Ovary (tissue), 9 donors: ENCODE results near the gene CYP1A1. TPM values are rescaled to one million over a fixed set of nuclear protein-coding genes. Genes with fewer than 3 reads are reported as not detected.

ENCODE experiments used
- DNase-seq, 5 donors: peaks; one replicate each; pipeline ENCODE4 v3.0.0-alpha.2; 2019 to 2020
- H3K27ac ChIP-seq, 2 donors: fragments of 200-600 bp; one replicate each; pipeline versions ENCODE4 v1.5.1 to v1.8.0; 2019 to 2022
- H3K27me3 ChIP-seq: fragments of 200-600 bp; one replicate; pipeline ENCODE4 v1.8.0; 2022
- H3K36me3 ChIP-seq: fragments of 200-600 bp; sonication (generic); one replicate; pipeline ENCODE4 v1.5.1; 2019
- H3K4me1 ChIP-seq: one replicate; pipeline ENCODE4 v1.8.1; 2013; ENCODE audit warnings: mild to moderate bottlenecking, moderate library complexity; ENCODE audit not compliant: insufficient read depth
- H3K4me3 ChIP-seq: fragments of 200-600 bp; sonication (generic); one replicate; pipeline ENCODE4 v1.5.1; 2017
- H3K9me3 ChIP-seq, 2 donors: fragments of 200-600 bp in 1 of 2; sonication (generic) in 1 of 2; one replicate each; pipeline versions ENCODE4 v1.5.1 to v1.8.1; 2013 to 2019; ENCODE audit warnings: mild to moderate bottlenecking in 1 of 2, moderate library complexity in 1 of 2
- CTCF ChIP-seq, 3 donors: fragments of 450-650 bp in 2 of 3; fragments of 200-600 bp in 1 of 3; IDR thresholded peaks; one replicate each; pipeline versions ENCODE4 v1.5.1 to v1.8.0; 2016 to 2022; ENCODE audit warnings: antibody characterized with exemption in 3 of 3, mild to moderate bottlenecking in 1 of 3
- EP300 ChIP-seq: sonication (generic); formaldehyde crosslinking; IDR thresholded peaks from one replicate; pipeline ENCODE4 v1.6.1; 2017; ENCODE audit warnings: antibody characterized with exemption
- POLR2A ChIP-seq: fragments of 450-650 bp; IDR thresholded peaks from one replicate; pipeline ENCODE4 v1.6.1; 2017; ENCODE audit warnings: antibody characterized with exemption, mild to moderate bottlenecking, moderate library complexity
- WGBS, 3 donors: extraction: QIAGEN DNeasy Blood & Tissue Kit in 1 of 3; methylation state at CpG; one replicate each; pipeline versions ENCODE4 v1.1.5 to v1.1.7; 2013 to 2017; 5-methylcytosine and 5-hydroxymethylcytosine counted together
- intact Hi-C, 4 donors: fragments of 100-400 bp; cut with DNase I; formaldehyde crosslinking; loops; one replicate each; pipeline versions ENCODE4 v1.11.0 to v1.15.1; 2022 to 2023
- polyA plus RNA-seq, 2 donors: library from polyadenylated mRNA; stranded (reverse); fragments of 200-250 nt in 1 of 2; fragments of 350-450 nt in 1 of 2; fragmentation: Illumina TruSeq in 1 of 2; extraction: RNeasy Lipid Tissue Mini Kit (QIAGEN cat#74804) in 1 of 2; gene quantifications; one replicate each; pipeline ENCODE4 v1.2.3, GENCODE V29; 2013 to 2014
- total RNA-seq, 7 donors: library from RNA; depleted of rRNA in 2 of 7; stranded (reverse); fragments of >200 nt in 2 of 7; fragmentation: NEBNext Ultra II Directional in 3 of 7; extraction: Animal tissue kit (Norgen Biotek cat#: 25700) in 3 of 7; gene quantifications; one replicate each; pipeline versions ENCODE4 v1.1.0 to v1.2.4, GENCODE V29; 2016 to 2023
- donor health status: DM: no; HTN: no; CAD: no; lungs with moderate emphysema.
- donor health status: DM: no; HTN: no; CAD: no.
- donor health status: Bipolar disorder and iron deficiency.
- donor health status: DM: yes; HTN: yes; CAD: no.
- donor health status: DM: no; HTN: no; CAD: no.
- donor health status: DM: yes; HTN: yes; CAD: no.

The CYP1A1 gene
- total and polyA plus RNA-seq, 9 donors, result 0.10 to 1.6 (median 0.96) TPM; not detected in 6

DNA sequence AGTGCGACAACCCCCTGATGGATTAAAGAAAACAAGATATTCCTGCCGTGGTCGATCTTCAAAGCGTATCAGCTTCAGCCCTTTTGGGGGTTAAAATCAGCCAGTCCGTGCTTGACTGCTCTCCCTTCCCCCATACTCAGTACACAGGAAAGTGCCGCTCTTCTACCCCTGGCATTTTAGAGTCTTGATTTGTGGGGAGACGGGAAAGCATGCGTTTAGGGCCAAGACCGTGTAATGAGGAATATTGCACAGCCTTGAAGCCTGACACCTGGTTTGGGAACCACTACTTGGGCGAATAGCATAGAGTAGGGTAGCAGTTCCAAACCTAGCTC, 29.0 kb downstream of the CYP1A1 start:
- 2 to 4% (median 3%) methylated on average over 10 of the region's 10 CpGs for WGBS, 3 donors
- H3K27ac ChIP-seq, result peak overlapping the region in 1 of 2 donors; percentile 77
- TF ChIP-seq EP300 (no peak), CTCF (IDR thresholded peaks at IDR 0.05) (no peak), POLR2A (no peak)

DNA sequence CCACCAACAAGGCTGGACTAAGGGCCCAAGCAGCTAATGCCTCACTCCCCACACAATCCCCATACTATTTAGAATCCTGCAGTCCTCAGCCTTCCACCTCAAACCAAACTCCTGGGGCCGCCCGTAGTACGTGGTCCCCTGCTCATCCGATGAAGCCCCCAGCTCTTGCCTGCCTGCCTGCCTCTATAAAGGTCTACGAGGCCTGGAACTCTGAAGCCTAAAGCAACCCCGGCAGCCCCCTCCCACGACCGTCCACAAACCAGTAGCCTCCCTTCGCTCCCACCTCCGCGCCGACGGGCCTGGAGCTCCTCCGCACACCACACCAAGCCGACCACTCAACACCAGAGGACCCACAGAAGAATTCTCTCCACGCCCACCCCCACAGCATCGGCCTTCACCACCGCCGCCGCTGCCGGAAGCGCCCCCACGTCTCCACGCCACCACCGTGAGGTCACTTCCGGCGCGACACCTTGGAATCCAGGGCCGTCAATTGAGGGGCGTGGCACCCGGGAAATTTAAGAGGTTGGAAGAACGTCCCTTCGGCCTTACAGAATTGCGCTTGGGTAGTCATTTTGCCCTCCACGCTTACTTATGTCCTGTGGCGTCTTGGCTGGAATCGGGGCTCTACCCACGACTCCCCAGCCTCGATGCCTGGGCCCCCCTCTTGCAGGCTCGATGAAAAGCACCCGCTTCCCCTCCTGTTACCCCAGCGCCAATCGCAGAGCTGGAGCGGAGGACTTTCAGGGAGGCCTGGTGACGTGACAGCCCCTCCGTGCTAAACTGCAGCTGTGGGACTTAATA, 29.5 kb downstream of the CYP1A1 start, which contains the start of gene EDC3:
Gene EDC3 (minus strand): TSS at position 428 of the 801 bp plus-strand sequence. CDS start 20,900 bp downstream, outside the sequence.
- Histone ChIP-seq H3K9me3 (no peaks in the 10 kb centered on the region), H3K27me3 (no peaks in the 10 kb centered on the region), H3K27ac (peak within 1 kb of the TSS; percentile 77 to 81), H3K4me1 (peaks cover 14% of the 10 kb centered on the region), H3K4me3 (peak within 1 kb of the TSS; percentile 73), H3K36me3 (no peaks in the 10 kb centered on the region)
- WGBS, 3 donors, result 0 to 1% (median 0%) methylated on average over 45 to 46 of the region's 46 CpGs
- intact Hi-C loops, result no loop called here
- peak; percentile 49 for TF ChIP-seq POLR2A
- TF ChIP-seq EP300, result no peak
- no peak for TF ChIP-seq CTCF (IDR thresholded peaks at IDR 0.05)
- peak; percentile 83 to 91 (median 84) for DNase-seq

More for the DNA sequence above, 29.0 kb downstream of the CYP1A1 start:
- H3K36me3 ChIP-seq, result no peaks in the 10 kb centered on the region
- H3K27me3 ChIP-seq, result no peaks in the 10 kb centered on the region
- peak overlapping the region; percentile 73 for H3K4me3 ChIP-seq
- intact Hi-C loops, result no loop called here
- H3K4me1 ChIP-seq, result peaks cover 14% of the 10 kb centered on the region
- H3K9me3 ChIP-seq, result no peaks in the 10 kb centered on the region
- no peak for DNase-seq

- intact Hi-C loops, result no loop called here
- no peak for DNase-seq
- TF ChIP-seq CTCF (IDR thresholded peaks at IDR 0.05) (no peak), EP300 (no peak), POLR2A (no peak)
- Histone ChIP-seq H3K27me3 (no peaks in the 10 kb centered on the region), H3K4me1 (peaks cover 14% of the 10 kb centered on the region), H3K4me3 (no peak overlapping the region), H3K9me3 (no peaks in the 10 kb centered on the region), H3K27ac (no peak overlapping the region), H3K36me3 (no peaks in the 10 kb centered on the region)
- 77 to 84% (median 80%) methylated on average over 1 of the region's 1 CpG for WGBS, 3 donors
These were observed 33.0 kb downstream of the CYP1A1 start for GRCh38 chr15:74692327-74692726.

GRCh38 chr15:74683758-74684157, 41.6 kb downstream of the CYP1A1 start:
- Histone ChIP-seq H3K9me3 (no peaks in the 10 kb centered on the region), H3K27me3 (no peaks in the 10 kb centered on the region), H3K27ac (no peak overlapping the region), H3K4me3 (no peak overlapping the region), H3K4me1 (no peaks in the 10 kb centered on the region), H3K36me3 (no peaks in the 10 kb centered on the region)
- no peak for TF ChIP-seq EP300
- no peak for TF ChIP-seq POLR2A
- no peak for TF ChIP-seq CTCF (IDR thresholded peaks at IDR 0.05)
- 90 to 100% (median 95%) methylated on average over 1 of the region's 1 CpG for WGBS, 3 donors
- no peak for DNase-seq
- intact Hi-C loops, result no loop called here
